ENCODE data around the gene SELENOM. TPM values are rescaled to one million over a fixed set of nuclear protein-coding genes. Genes with fewer than 3 reads are reported as not detected.

Gene SELENOM
- total and polyA plus RNA-seq, 2 donors from 2014 or later: 154 to 291 TPM

DNA sequence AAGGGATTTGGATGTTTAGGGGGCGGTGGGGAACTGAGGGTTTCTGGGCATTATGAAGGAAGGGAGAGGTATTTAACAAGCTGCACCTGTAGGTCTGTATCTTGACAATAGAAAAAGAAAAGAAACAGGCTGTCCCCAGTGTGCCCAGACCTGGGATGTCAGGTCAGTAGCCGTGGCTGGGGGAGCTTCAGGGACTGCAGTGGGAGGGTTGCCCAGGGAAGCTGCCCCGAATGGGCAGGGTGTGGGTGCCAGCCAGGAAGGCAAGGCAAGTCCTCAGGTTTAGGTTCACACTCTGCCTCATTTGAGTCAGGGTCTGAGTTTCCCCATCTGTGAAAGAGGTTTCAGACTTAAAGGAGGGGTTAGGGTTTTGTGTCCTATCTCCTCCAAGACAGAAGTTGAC, 16.9 kb upstream of the SELENOM start:
- FAIRE-seq (no peak), DNase-seq (no peak)
- intact Hi-C loops (cut with DNase I): no loop called here
- Histone ChIP-seq H3K27me3 (ENCODE audit: control insufficient read depth, insufficient read depth, low read length) (no peaks in the 10 kb centered on the region), H3K4me1 (ENCODE audit: control insufficient read depth in 2 of 3, insufficient read depth in 2 of 3, low read depth in 1 of 3, low read length in 3 of 3) (peaks cover 0 to 15% (median 0%) of the 10 kb centered on the region in 3 donors), H3K27ac (ENCODE audit: low read depth in 2 of 2, low read length in 2 of 2) (peak overlapping the region in 1 of 2 donors; percentile 40), H3K4me3 (ENCODE audit: low read length in 3 of 3) (peak overlapping the region in 2 of 3 donors; percentile 41 to 80), H3K9ac (ENCODE audit: low read length in 3 of 3) (peak overlapping the region in 2 of 3 donors; percentile 17 to 98), H3K36me3 (ENCODE audit: control insufficient read depth in 2 of 3, insufficient read depth in 3 of 3, low read length in 3 of 3) (peaks cover 0 to 2% (median 0%) of the 10 kb centered on the region in 3 donors), H3K9me3 (ENCODE audit: control insufficient read depth in 2 of 3, insufficient read depth in 1 of 3, low read length in 3 of 3) (no peaks in the 10 kb centered on the region)
- TF ChIP-seq, protein P1, sequence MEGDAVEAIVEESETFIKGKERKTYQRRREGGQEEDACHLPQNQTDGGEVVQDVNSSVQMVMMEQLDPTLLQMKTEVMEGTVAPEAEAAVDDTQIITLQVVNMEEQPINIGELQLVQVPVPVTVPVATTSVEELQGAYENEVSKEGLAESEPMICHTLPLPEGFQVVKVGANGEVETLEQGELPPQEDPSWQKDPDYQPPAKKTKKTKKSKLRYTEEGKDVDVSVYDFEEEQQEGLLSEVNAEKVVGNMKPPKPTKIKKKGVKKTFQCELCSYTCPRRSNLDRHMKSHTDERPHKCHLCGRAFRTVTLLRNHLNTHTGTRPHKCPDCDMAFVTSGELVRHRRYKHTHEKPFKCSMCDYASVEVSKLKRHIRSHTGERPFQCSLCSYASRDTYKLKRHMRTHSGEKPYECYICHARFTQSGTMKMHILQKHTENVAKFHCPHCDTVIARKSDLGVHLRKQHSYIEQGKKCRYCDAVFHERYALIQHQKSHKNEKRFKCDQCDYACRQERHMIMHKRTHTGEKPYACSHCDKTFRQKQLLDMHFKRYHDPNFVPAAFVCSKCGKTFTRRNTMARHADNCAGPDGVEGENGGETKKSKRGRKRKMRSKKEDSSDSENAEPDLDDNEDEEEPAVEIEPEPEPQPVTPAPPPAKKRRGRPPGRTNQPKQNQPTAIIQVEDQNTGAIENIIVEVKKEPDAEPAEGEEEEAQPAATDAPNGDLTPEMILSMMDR (IDR thresholded peaks at IDR 0.05; ENCODE audit: borderline replicate concordance, extremely low read depth, insufficient read depth): no peak

DNA sequence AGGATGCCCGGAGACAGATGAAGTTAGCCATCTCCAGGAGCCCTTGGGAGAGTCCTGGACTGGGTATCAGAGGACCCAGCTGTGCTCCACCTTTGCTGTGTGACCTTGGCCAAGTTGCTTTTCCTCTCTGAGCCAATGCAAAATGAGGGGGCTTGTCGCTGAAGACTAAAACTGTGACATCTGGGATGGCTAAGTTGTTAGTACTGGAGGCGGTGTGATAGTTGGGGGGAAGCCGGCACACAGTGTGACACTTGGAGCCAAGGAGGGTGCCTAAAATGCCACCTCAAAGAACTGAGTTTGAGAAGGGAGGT, 15.9 kb upstream of the SELENOM start:
- Histone ChIP-seq H3K4me3 (ENCODE audit: low read length in 3 of 3) (peak overlapping the region in 2 of 3 donors; percentile 51 to 80), H3K9ac (ENCODE audit: low read length in 3 of 3) (peak overlapping the region in 2 of 3 donors; percentile 91 to 98), H3K4me1 (ENCODE audit: control insufficient read depth in 2 of 3, insufficient read depth in 2 of 3, low read depth in 1 of 3, low read length in 3 of 3) (peaks cover 0 to 19% (median 0%) of the 10 kb centered on the region in 3 donors), H3K9me3 (ENCODE audit: control insufficient read depth in 2 of 3, insufficient read depth in 1 of 3, low read length in 3 of 3) (no peaks in the 10 kb centered on the region), H3K27me3 (ENCODE audit: control insufficient read depth, insufficient read depth, low read length) (no peaks in the 10 kb centered on the region), H3K36me3 (ENCODE audit: control insufficient read depth in 2 of 3, insufficient read depth in 3 of 3, low read length in 3 of 3) (no peaks in the 10 kb centered on the region), H3K27ac (ENCODE audit: low read depth in 2 of 2, low read length in 2 of 2) (peak overlapping the region; percentile 74)
- TF ChIP-seq, protein P1 (IDR thresholded peaks at IDR 0.05; ENCODE audit: borderline replicate concordance, extremely low read depth, insufficient read depth): no peak
- FAIRE-seq (no peak), DNase-seq (no peak)
- intact Hi-C loops (cut with DNase I): no loop called here

DNA sequence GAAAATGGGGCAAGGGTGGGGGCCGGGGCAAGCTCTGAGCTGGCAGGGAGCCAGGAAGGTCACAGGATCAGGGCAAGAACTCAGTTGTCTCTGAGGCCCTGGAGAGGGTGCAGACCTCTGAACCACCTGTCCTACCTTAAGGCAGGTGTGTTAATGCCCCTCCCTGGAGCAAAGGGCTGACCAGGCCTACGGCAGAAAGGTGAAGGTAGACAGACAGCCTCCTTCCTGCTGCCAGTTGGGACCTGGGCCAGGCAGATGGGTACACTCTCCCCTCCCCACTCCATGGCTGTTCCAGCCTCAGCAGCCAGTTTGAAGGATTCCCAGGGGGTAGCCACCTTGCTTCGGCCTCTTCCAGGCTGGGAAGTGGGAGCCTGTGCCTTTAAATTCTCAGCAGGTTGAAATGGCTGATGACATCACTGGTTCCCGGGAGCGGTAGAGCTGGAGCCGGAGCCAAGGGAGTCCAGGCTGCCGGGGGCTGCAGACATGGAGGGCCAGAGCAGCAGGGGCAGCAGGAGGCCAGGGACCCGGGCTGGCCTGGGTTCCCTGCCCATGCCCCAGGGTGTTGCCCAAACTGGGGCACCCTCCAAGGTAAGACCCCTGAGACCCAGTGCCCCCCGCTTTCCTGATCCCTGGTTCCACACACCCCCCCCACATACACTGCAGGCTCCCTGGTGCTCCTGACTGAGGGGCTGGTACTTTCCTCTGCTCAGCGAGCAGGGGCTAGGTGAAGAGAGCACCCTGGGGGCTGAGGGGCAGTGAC, 15.3 kb upstream of the SELENOM start, which contains the start of gene INPP5J:
Gene INPP5J (plus strand): TSS at position 435 of the 760 bp plus-strand sequence. CDS start 49 bp downstream, at position 484.
- Histone ChIP-seq H3K27ac (ENCODE audit: low read depth in 2 of 2, low read length in 2 of 2) (peak within 1 kb of the TSS; percentile 74 to 78), H3K9ac (ENCODE audit: low read length in 3 of 3) (peak within 1 kb of the TSS in 2 of 3 donors; percentile 91 to 98), H3K4me3 (ENCODE audit: low read length in 3 of 3) (peak within 1 kb of the TSS in 2 of 3 donors; percentile 51 to 80), H3K9me3 (ENCODE audit: control insufficient read depth in 2 of 3, insufficient read depth in 1 of 3, low read length in 3 of 3) (no peaks in the 10 kb centered on the region), H3K27me3 (ENCODE audit: control insufficient read depth, insufficient read depth, low read length) (no peaks in the 10 kb centered on the region), H3K36me3 (ENCODE audit: control insufficient read depth in 2 of 3, insufficient read depth in 3 of 3, low read length in 3 of 3) (no peaks in the 10 kb centered on the region), H3K4me1 (ENCODE audit: control insufficient read depth in 2 of 3, insufficient read depth in 2 of 3, low read depth in 1 of 3, low read length in 3 of 3) (peaks cover 0 to 19% (median 0%) of the 10 kb centered on the region in 3 donors)
- TF ChIP-seq, protein P1 (IDR thresholded peaks at IDR 0.05; ENCODE audit: borderline replicate concordance, extremely low read depth, insufficient read depth): no peak
- intact Hi-C loops (cut with DNase I): no loop called here
- peak; percentile 70 to 85 (median 80) for DNase-seq
- FAIRE-seq: no peak

Data from kidney (tissue), 14 donors.